Astrocyte (in vitro differentiated cells and primary cell): Measurements from ENCODE around the gene SLC66A1. TPM values are rescaled to one million over a fixed set of nuclear protein-coding genes. Genes with fewer than 3 reads are reported as not detected.

Source experiments
- DNase-seq: peaks from one replicate; pipeline ENCODE4 v3.0.0-alpha.2; 2010; ENCODE audit warnings: low read depth
- FAIRE-seq: peaks from 2 replicates; lab custom pipeline; 2011; peaks lifted over from hg19 to GRCh38; lab: Jason Lieb, UNC
- H2AFZ ChIP-seq: 2 replicates; pipeline ENCODE4 v1.6.0; 2012; ENCODE audit warnings: low read depth, low read length, inconsistent platforms
- H3K27ac ChIP-seq: 2 replicates; pipeline ENCODE4 v1.5.1; 2011; ENCODE audit warnings: low read depth, low read length, inconsistent platforms
- H3K27me3 ChIP-seq: 2 replicates; pipeline ENCODE4 v1.6.0; 2011; ENCODE audit warnings: low read length, inconsistent platforms; ENCODE audit not compliant: insufficient read depth
- H3K36me3 ChIP-seq: 2 replicates; pipeline ENCODE4 v1.5.1; 2011; ENCODE audit warnings: low read length, inconsistent platforms; ENCODE audit not compliant: insufficient read depth
- H3K4me1 ChIP-seq: 2 replicates; pipeline ENCODE4 v1.5.1; 2011; ENCODE audit warnings: low read length, inconsistent platforms; ENCODE audit not compliant: insufficient read depth
- H3K4me2 ChIP-seq: 2 replicates; pipeline ENCODE4 v1.6.0; 2012; ENCODE audit warnings: low read length, inconsistent platforms
- H3K4me3 ChIP-seq: 2 replicates; pipeline ENCODE4 v1.5.1; 2011; ENCODE audit warnings: low read depth, mild to moderate bottlenecking, low read length, inconsistent platforms; ENCODE audit not compliant: insufficient read depth
- H3K79me2 ChIP-seq: 2 replicates; pipeline ENCODE4 v1.6.0; 2012; ENCODE audit warnings: mild to moderate bottlenecking, low read length, inconsistent platforms; ENCODE audit not compliant: insufficient read depth
- H3K9ac ChIP-seq: 2 replicates; pipeline ENCODE4 v1.6.0; 2012; ENCODE audit warnings: mild to moderate bottlenecking, low read length, inconsistent platforms
- H3K9me3 ChIP-seq: 2 replicates; pipeline ENCODE4 v1.5.1; 2012; ENCODE audit warnings: low read depth, mild to moderate bottlenecking, low read length, inconsistent platforms; ENCODE audit not compliant: insufficient read depth
- H4K20me1 ChIP-seq: 2 replicates; pipeline ENCODE4 v1.6.0; 2012; ENCODE audit warnings: low read length, inconsistent platforms; ENCODE audit not compliant: insufficient read depth
- H3K27ac Mint-ChIP-seq: one replicate; pipeline ENCODE4 v1.8.0; 2021; ENCODE audit warnings: mild to moderate bottlenecking, mixed read lengths; ENCODE audit not compliant: unreplicated experiment
- H3K27me3 Mint-ChIP-seq: one replicate; pipeline ENCODE4 v1.8.0; 2021; ENCODE audit warnings: low read depth, mixed read lengths; ENCODE audit not compliant: unreplicated experiment
- H3K36me3 Mint-ChIP-seq: one replicate; pipeline ENCODE4 v1.8.0; 2021; ENCODE audit warnings: low read depth, mixed read lengths; ENCODE audit not compliant: unreplicated experiment
- H3K4me1 Mint-ChIP-seq: one replicate; pipeline ENCODE4 v1.8.0; 2021; ENCODE audit warnings: low read depth, mixed read lengths; ENCODE audit not compliant: unreplicated experiment
- H3K4me3 Mint-ChIP-seq: one replicate; pipeline ENCODE4 v1.8.0; 2021; ENCODE audit warnings: mild to moderate bottlenecking, moderate library complexity, mixed read lengths; ENCODE audit not compliant: unreplicated experiment
- H3K9me3 Mint-ChIP-seq: one replicate; pipeline ENCODE4 v1.8.0; 2021; ENCODE audit warnings: mild to moderate bottlenecking, mixed read lengths; ENCODE audit not compliant: unreplicated experiment
- EZH2 ChIP-seq: IDR thresholded peaks from 2 replicates; pipeline ENCODE4 v1.6.1; 2012; ENCODE audit warnings: mild to moderate bottlenecking, low read length, inconsistent platforms; ENCODE audit not compliant: insufficient read depth
- total RNA-seq: library from RNA; stranded (reverse); gene quantifications from 2 replicates; pipeline ENCODE4 v1.2.1, GENCODE V29; 2021
- TF ChIP-seq, protein P1 (sequence below): IDR thresholded peaks from 2 replicates; pipeline ENCODE4 v1.5.1; 2011; ENCODE audit warnings: low read depth, mild to moderate bottlenecking, inconsistent platforms, low read length, moderate library complexity; ENCODE audit not compliant: insufficient read depth

Gene SLC66A1
- total RNA-seq, 1 donor from 2014 or later = 21.5 TPM

DNA sequence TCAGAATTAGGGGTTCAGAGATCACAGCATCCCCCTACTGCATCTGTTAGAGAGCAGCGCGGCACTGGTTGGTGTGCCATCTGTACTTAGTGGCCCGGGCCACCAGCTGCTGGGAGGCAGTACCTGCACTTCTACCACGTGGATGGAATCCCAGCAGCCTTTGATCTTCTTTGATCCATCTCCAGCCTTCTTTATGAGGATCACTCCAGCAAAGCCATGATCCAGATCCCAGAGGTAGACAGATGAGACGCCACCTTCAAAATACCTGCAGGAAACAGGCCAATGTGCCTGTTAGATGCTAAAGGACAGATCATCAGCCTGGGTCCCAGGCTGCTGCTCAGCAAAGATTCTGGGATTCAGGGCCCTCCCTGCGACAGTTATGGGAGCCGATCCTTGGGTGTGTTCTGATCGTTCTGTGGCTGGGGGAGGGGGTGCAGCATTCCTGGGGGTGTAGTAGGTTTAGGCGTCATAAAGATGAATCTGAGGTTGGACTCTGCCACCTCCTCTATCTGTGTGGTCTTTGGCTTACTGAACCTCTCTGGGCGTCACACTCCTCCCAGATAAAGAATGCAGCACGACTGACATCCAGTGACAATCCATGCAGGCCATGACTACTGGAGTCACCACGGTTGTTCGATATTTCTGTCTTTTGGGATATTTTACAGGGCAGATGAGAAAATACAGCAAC lies 45.3 kb downstream of the SLC66A1 start:
- peaks cover 30% of the 10 kb centered on the region for H3K36me3 ChIP-seq
- Mint-ChIP-seq H3K27ac (peak overlapping the region; percentile 53), H3K9me3 (no peaks in the 10 kb centered on the region), H3K27me3 (no peaks in the 10 kb centered on the region), H3K4me1 (peaks cover 16% of the 10 kb centered on the region), H3K4me3 (no peak overlapping the region), H3K36me3 (peaks cover 16% of the 10 kb centered on the region)
- FAIRE-seq = no peak
- H3K9ac ChIP-seq = no peak overlapping the region
- no peaks in the 10 kb centered on the region for H3K9me3 ChIP-seq
- no peak overlapping the region for H2AFZ ChIP-seq
- H3K4me2 ChIP-seq = no peak overlapping the region
- H3K27ac ChIP-seq = no peak overlapping the region
- DNase-seq = no peak
- H3K27me3 ChIP-seq = no peaks in the 10 kb centered on the region
- no peak for TF ChIP-seq EZH2
- TF ChIP-seq, protein P1, sequence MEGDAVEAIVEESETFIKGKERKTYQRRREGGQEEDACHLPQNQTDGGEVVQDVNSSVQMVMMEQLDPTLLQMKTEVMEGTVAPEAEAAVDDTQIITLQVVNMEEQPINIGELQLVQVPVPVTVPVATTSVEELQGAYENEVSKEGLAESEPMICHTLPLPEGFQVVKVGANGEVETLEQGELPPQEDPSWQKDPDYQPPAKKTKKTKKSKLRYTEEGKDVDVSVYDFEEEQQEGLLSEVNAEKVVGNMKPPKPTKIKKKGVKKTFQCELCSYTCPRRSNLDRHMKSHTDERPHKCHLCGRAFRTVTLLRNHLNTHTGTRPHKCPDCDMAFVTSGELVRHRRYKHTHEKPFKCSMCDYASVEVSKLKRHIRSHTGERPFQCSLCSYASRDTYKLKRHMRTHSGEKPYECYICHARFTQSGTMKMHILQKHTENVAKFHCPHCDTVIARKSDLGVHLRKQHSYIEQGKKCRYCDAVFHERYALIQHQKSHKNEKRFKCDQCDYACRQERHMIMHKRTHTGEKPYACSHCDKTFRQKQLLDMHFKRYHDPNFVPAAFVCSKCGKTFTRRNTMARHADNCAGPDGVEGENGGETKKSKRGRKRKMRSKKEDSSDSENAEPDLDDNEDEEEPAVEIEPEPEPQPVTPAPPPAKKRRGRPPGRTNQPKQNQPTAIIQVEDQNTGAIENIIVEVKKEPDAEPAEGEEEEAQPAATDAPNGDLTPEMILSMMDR = no peak
- H3K4me3 ChIP-seq = no peak overlapping the region
- no peaks in the 10 kb centered on the region for H3K4me1 ChIP-seq
- H4K20me1 ChIP-seq = peaks cover 91% of the 10 kb centered on the region
- peaks cover 64% of the 10 kb centered on the region for H3K79me2 ChIP-seq

DNA sequence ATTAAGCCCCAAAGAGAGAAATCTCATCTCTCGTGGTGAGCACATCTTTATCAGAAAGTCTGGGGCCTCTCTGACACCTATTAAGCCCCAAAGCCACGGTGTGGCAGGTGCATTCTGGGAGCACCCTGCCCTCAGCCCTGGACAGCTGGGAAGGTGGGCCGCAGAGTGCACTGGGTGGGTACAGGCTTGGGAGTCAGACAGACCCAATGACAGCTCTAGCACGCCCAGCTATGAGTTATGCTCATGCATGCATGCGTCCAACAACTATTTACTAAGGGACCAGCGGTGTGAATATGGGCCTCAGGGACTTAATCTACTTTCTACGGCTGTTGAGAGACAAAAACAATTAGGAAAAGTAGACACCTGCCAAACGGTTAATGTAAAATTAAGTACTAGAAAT lies 46.6 kb downstream of the SLC66A1 start:
- Histone ChIP-seq H3K27me3 (no peaks in the 10 kb centered on the region), H3K4me1 (no peaks in the 10 kb centered on the region), H2AFZ (no peak overlapping the region), H3K36me3 (peaks cover 24% of the 10 kb centered on the region), H3K79me2 (peaks cover 64% of the 10 kb centered on the region), H4K20me1 (peaks cover 91% of the 10 kb centered on the region), H3K4me2 (no peak overlapping the region), H3K27ac (no peak overlapping the region), H3K4me3 (no peak overlapping the region), H3K9me3 (no peaks in the 10 kb centered on the region), H3K9ac (no peak overlapping the region)
- no peak overlapping the region for H3K27ac Mint-ChIP-seq
- H3K4me3 Mint-ChIP-seq = no peak overlapping the region
- no peak for DNase-seq
- no peaks in the 10 kb centered on the region for H3K9me3 Mint-ChIP-seq
- peaks cover 14% of the 10 kb centered on the region for H3K4me1 Mint-ChIP-seq
- no peak for FAIRE-seq
- H3K27me3 Mint-ChIP-seq = no peaks in the 10 kb centered on the region
- peaks cover 19% of the 10 kb centered on the region for H3K36me3 Mint-ChIP-seq
- TF ChIP-seq EZH2 = no peak
- TF ChIP-seq, protein P1 = no peak

DNA sequence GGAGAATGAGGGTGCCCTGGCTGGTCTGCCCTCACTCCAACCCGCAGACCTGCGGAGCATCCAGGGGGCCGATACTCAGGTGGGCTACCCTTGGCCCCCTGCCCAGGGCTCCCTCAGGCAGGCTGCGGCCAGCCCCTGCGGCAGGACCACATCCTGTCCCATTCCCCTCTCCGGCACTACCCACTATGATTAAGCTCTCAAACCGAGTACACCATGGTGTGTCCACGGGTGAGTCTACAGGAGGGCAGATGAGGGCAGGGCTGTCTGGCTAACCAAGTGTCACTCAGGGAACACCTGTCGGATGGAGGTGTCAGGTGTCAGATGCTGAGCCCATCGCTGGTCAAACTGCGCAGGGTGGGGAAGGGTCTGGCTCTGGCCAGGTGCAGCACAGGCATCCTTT lies 47.2 kb downstream of the SLC66A1 start:
- Histone ChIP-seq H3K36me3 (peaks cover 21% of the 10 kb centered on the region), H4K20me1 (peaks cover 91% of the 10 kb centered on the region), H3K9me3 (no peaks in the 10 kb centered on the region), H3K4me3 (no peak overlapping the region), H3K9ac (no peak overlapping the region), H3K27ac (no peak overlapping the region), H2AFZ (no peak overlapping the region), H3K4me2 (no peak overlapping the region), H3K79me2 (peaks cover 68% of the 10 kb centered on the region), H3K4me1 (no peaks in the 10 kb centered on the region), H3K27me3 (no peaks in the 10 kb centered on the region)
- H3K9me3 Mint-ChIP-seq = no peaks in the 10 kb centered on the region
- no peak overlapping the region for H3K27ac Mint-ChIP-seq
- H3K4me3 Mint-ChIP-seq = no peak overlapping the region
- no peak for DNase-seq
- TF ChIP-seq, protein P1 = no peak
- TF ChIP-seq EZH2 = no peak
- peaks cover 14% of the 10 kb centered on the region for H3K4me1 Mint-ChIP-seq
- no peak for FAIRE-seq
- H3K27me3 Mint-ChIP-seq = no peaks in the 10 kb centered on the region
- peaks cover 19% of the 10 kb centered on the region for H3K36me3 Mint-ChIP-seq
